CD4-positive, alpha-beta T cell treated with Interleukin-10 for 1 hour (primary cell): ENCODE data around the gene INPP4A.
A peak's percentile ranks its signal among the peaks of the same experiment; 100 is the strongest.

Source experiments
- DNase-seq: peaks from one replicate; pipeline ENCODE4 v3.0.0-alpha.2; 2020

Gene INPP4A

GRCh38 chr2:98477036-98477435, 32.4 kb downstream of the INPP4A start:
- DNase-seq, result no peak

GRCh38 chr2:98477506-98477905, 32.8 kb downstream of the INPP4A start:
- no peak for DNase-seq

GRCh38 chr2:98478088-98478551, 33.5 kb downstream of the INPP4A start:
- no peak for DNase-seq

- peak; percentile 49 for DNase-seq
Measured at GRCh38 chr2:98478907-98479306, 34.2 kb downstream of the INPP4A start.

- DNase-seq, result no peak
Measured at GRCh38 chr2:98479371-98479770, 34.7 kb downstream of the INPP4A start.

- peak; percentile 33 for DNase-seq
Measured at GRCh38 chr2:98479959-98480524, 35.4 kb downstream of the INPP4A start.

GRCh38 chr2:98480598-98480997, 35.9 kb downstream of the INPP4A start:
- DNase-seq, result no peak

- no peak for DNase-seq
Measured at GRCh38 chr2:98482362-98482761, 37.7 kb downstream of the INPP4A start.

GRCh38 chr2:98483257-98483861, 38.7 kb downstream of the INPP4A start:
- DNase-seq, result peak; percentile 39

- no peak for DNase-seq
Measured at GRCh38 chr2:98484121-98484557, 39.5 kb downstream of the INPP4A start.

- peak; percentile 36 for DNase-seq
Measured at GRCh38 chr2:98484652-98485452, 40.2 kb downstream of the INPP4A start.

GRCh38 chr2:98485453-98485755, 40.7 kb downstream of the INPP4A start:
- DNase-seq, result no peak

GRCh38 chr2:98486374-98486981, 41.8 kb downstream of the INPP4A start:
- DNase-seq, result no peak

GRCh38 chr2:98487101-98487805, 42.6 kb downstream of the INPP4A start:
- DNase-seq, result no peak

- peak; percentile 67 for DNase-seq
Measured at GRCh38 chr2:98487806-98488189, 43.1 kb downstream of the INPP4A start.

GRCh38 chr2:98488252-98488651, 43.6 kb downstream of the INPP4A start:
- DNase-seq, result no peak

- no peak for DNase-seq
Measured at GRCh38 chr2:98489486-98489885, 44.8 kb downstream of the INPP4A start.

GRCh38 chr2:98489971-98490962, 45.6 kb downstream of the INPP4A start:
- no peak for DNase-seq

GRCh38 chr2:98492441-98492840, 47.8 kb downstream of the INPP4A start:
- DNase-seq, result no peak

GRCh38 chr2:98494699-98495098, 50.0 kb downstream of the INPP4A start:
- no peak for DNase-seq

- no peak for DNase-seq
Measured at GRCh38 chr2:98496750-98497493, 52.3 kb downstream of the INPP4A start.
